GM21423 (cell line): ENCODE data around the gene CUX1.
"Not testable (repeated sequence)": the region's sequence is repeated elsewhere in the genome, so short reads cannot be mapped to it uniquely, and the experiment has no call there.

ENCODE experiments used
- ATAC-seq: cut with Tn5 transposase; IDR thresholded peaks from one replicate; pipeline ENCODE4 v1.9.1; 2021; ENCODE audit warnings: mild to moderate bottlenecking, moderate library complexity; ENCODE audit not compliant: unreplicated experiment

Gene CUX1

GRCh38 chr7:102165136-102165535, 347.7 kb downstream of the CUX1 start:
- no peak for ATAC-seq

- no peak for ATAC-seq
These were observed 349.8 kb downstream of the CUX1 start for GRCh38 chr7:102167254-102167653.

- ATAC-seq, result no peak
These were observed 352.4 kb downstream of the CUX1 start for GRCh38 chr7:102169651-102170392.

GRCh38 chr7:102170393-102170970, 353.1 kb downstream of the CUX1 start:
- ATAC-seq, result no peak

GRCh38 chr7:102173669-102174068, 356.2 kb downstream of the CUX1 start:
- ATAC-seq, result no peak

- no peak for ATAC-seq
These were observed 358.2 kb downstream of the CUX1 start for GRCh38 chr7:102175423-102176170.

GRCh38 chr7:102178410-102178809, 361.0 kb downstream of the CUX1 start:
- no peak for ATAC-seq

- ATAC-seq, result no peak
These were observed 363.3 kb downstream of the CUX1 start for GRCh38 chr7:102180727-102181126.

GRCh38 chr7:102181517-102181916, 364.1 kb downstream of the CUX1 start:
- ATAC-seq, result no peak

GRCh38 chr7:102182016-102182415, 364.6 kb downstream of the CUX1 start:
- ATAC-seq, result no peak

GRCh38 chr7:102183848-102184247, 366.4 kb downstream of the CUX1 start:
- ATAC-seq, result not testable (repeated sequence)

- no peak for ATAC-seq
These were observed 366.9 kb downstream of the CUX1 start for GRCh38 chr7:102184303-102184702.

- no peak for ATAC-seq
These were observed 368.4 kb downstream of the CUX1 start for GRCh38 chr7:102185796-102186195.

- no peak for ATAC-seq
These were observed 368.9 kb downstream of the CUX1 start for GRCh38 chr7:102186306-102186705.

- no peak for ATAC-seq
These were observed 371.3 kb downstream of the CUX1 start for GRCh38 chr7:102188746-102189145.

- no peak for ATAC-seq
These were observed 372.3 kb downstream of the CUX1 start for GRCh38 chr7:102189756-102190155.

GRCh38 chr7:102190776-102191350, 373.4 kb downstream of the CUX1 start:
- no peak for ATAC-seq

- no peak for ATAC-seq
These were observed 374.3 kb downstream of the CUX1 start for GRCh38 chr7:102191556-102192379.

- ATAC-seq, result no peak
These were observed 375.4 kb downstream of the CUX1 start for GRCh38 chr7:102192790-102193189.

GRCh38 chr7:102193806-102194205, 376.4 kb downstream of the CUX1 start:
- ATAC-seq, result no peak

GRCh38 chr7:102195361-102195760, 377.9 kb downstream of the CUX1 start:
- no peak for ATAC-seq
